ENCODE measurements around the gene DES. TPM values are rescaled to one million over a fixed set of nuclear protein-coding genes. Genes with fewer than 3 reads are reported as not detected.

DES gene
- total RNA-seq, 1 donor from 2014 or later: 3,588 TPM

DNA sequence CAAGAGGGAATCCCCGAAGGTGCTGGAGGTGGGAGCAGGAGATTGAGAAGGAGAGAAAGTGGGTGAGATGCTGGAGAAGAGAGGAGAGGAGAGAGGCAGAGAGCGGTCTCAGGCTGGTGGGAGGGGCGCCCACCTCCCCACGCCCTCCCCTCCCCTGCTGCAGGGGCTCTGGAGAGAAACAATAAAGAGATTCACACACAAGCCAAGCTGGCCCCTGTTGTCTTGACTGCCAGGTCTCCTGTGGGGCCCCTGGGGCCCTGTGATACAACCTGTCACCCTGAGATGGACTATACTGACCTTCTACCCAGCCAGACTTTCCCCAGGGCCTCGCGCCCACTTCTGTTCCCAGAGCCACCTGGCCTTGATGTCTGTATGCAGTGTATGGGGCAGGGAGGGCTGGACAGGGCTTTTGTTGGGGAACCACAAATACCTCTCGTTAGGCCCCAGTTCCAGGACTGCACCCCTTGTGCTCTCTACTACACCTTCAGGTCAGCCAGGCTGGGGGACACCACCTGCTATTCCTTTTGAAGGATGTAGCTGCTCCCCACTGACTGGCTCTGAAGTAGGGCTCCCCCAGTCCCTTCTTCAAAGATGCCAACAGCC lies 8.5 kb downstream of the DES start:
- peak overlapping the region; percentile 49 for H3K27ac ChIP-seq (ENCODE audit: low read depth, low read length)
- peak overlapping the region in 1 of 3 donors; percentile 16 for H3K9ac ChIP-seq (ENCODE audit: low read depth in 1 of 3, low read length in 3 of 3)
- H3K4me1 ChIP-seq (ENCODE audit: control insufficient read depth in 3 of 3, insufficient read depth in 3 of 3, low read length in 3 of 3): peaks cover 27 to 58% (median 45%) of the 10 kb centered on the region in 3 donors
- H3K4me3 ChIP-seq (ENCODE audit: low read length in 3 of 3): no peak overlapping the region
- H3K27me3 ChIP-seq (ENCODE audit: control insufficient read depth in 3 of 3, insufficient read depth in 3 of 3, low read length in 3 of 3): no peaks in the 10 kb centered on the region
- H3K9me3 ChIP-seq (ENCODE audit: control insufficient read depth in 3 of 3, low read length in 3 of 3): no peaks in the 10 kb centered on the region
- H3K36me3 ChIP-seq (ENCODE audit: control insufficient read depth in 3 of 3, insufficient read depth in 3 of 3, low read length in 3 of 3): peaks cover 38 to 42% (median 38%) of the 10 kb centered on the region in 3 donors

DNA sequence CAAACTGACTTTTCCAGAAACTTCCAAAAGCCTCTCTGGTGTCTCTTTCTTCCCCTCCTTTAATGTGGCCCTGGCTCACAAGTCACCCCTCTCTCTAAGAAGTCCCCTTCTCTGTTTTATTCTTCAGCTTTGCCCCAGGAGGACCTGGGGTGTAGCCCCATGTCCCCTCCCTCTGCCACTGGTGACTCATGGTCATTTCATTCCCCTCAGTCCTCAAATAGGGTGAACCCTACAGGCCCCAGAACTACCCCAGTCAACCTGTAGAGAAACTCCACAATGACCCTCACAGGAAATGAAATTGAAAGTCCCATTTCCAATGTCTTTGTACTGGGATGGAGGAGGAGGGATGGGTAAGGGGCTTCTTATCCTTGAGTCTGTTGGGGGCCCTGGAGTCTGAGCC lies 10.3 kb downstream of the DES start:
- Histone ChIP-seq H3K4me3 (ENCODE audit: low read length in 3 of 3) (no peak overlapping the region), H3K4me1 (ENCODE audit: control insufficient read depth in 3 of 3, insufficient read depth in 3 of 3, low read length in 3 of 3) (peaks cover 21 to 48% (median 30%) of the 10 kb centered on the region in 3 donors), H3K36me3 (ENCODE audit: control insufficient read depth in 3 of 3, insufficient read depth in 3 of 3, low read length in 3 of 3) (peaks cover 29 to 31% (median 29%) of the 10 kb centered on the region in 3 donors), H3K9ac (ENCODE audit: low read depth in 1 of 3, low read length in 3 of 3) (no peak overlapping the region), H3K27me3 (ENCODE audit: control insufficient read depth in 3 of 3, insufficient read depth in 3 of 3, low read length in 3 of 3) (no peaks in the 10 kb centered on the region), H3K27ac (ENCODE audit: low read depth, low read length) (peak overlapping the region; percentile 81), H3K9me3 (ENCODE audit: control insufficient read depth in 3 of 3, low read length in 3 of 3) (no peaks in the 10 kb centered on the region)

GRCh38 chr2:219429958-219430606 lies 11.9 kb downstream of the DES start:
- Histone ChIP-seq H3K27ac (ENCODE audit: low read depth, low read length) (peak overlapping the region; percentile 82), H3K4me3 (ENCODE audit: low read length in 3 of 3) (no peak overlapping the region), H3K4me1 (ENCODE audit: control insufficient read depth in 3 of 3, insufficient read depth in 3 of 3, low read length in 3 of 3) (peaks cover 26 to 44% (median 27%) of the 10 kb centered on the region in 3 donors), H3K9me3 (ENCODE audit: control insufficient read depth in 3 of 3, low read length in 3 of 3) (no peaks in the 10 kb centered on the region), H3K27me3 (ENCODE audit: control insufficient read depth in 3 of 3, insufficient read depth in 3 of 3, low read length in 3 of 3) (peaks cover 0 to 6% (median 0%) of the 10 kb centered on the region in 3 donors), H3K36me3 (ENCODE audit: control insufficient read depth in 3 of 3, insufficient read depth in 3 of 3, low read length in 3 of 3) (peaks cover 14 to 20% (median 17%) of the 10 kb centered on the region in 3 donors), H3K9ac (ENCODE audit: low read depth in 1 of 3, low read length in 3 of 3) (peak overlapping the region in 1 of 3 donors; percentile 42)

- no peak overlapping the region for H3K4me3 ChIP-seq (ENCODE audit: low read length in 3 of 3)
- H3K36me3 ChIP-seq (ENCODE audit: control insufficient read depth in 3 of 3, insufficient read depth in 3 of 3, low read length in 3 of 3): peaks cover 5 to 11% (median 11%) of the 10 kb centered on the region in 3 donors
- H3K27me3 ChIP-seq (ENCODE audit: control insufficient read depth in 3 of 3, insufficient read depth in 3 of 3, low read length in 3 of 3): peaks cover 0 to 10% (median 6%) of the 10 kb centered on the region in 3 donors
- peaks cover 24 to 44% (median 25%) of the 10 kb centered on the region in 3 donors for H3K4me1 ChIP-seq (ENCODE audit: control insufficient read depth in 3 of 3, insufficient read depth in 3 of 3, low read length in 3 of 3)
- H3K27ac ChIP-seq (ENCODE audit: low read depth, low read length): peak overlapping the region; percentile 82
- H3K9ac ChIP-seq (ENCODE audit: low read depth in 1 of 3, low read length in 3 of 3): peak overlapping the region in 1 of 3 donors; percentile 70
- no peaks in the 10 kb centered on the region for H3K9me3 ChIP-seq (ENCODE audit: control insufficient read depth in 3 of 3, low read length in 3 of 3)
Measured at GRCh38 chr2:219430633-219431615, 12.7 kb downstream of the DES start.

GRCh38 chr2:219433666-219434467 lies 15.7 kb downstream of the DES start:
- Histone ChIP-seq H3K36me3 (ENCODE audit: control insufficient read depth in 3 of 3, insufficient read depth in 3 of 3, low read length in 3 of 3) (peaks cover 0 to 5% (median 5%) of the 10 kb centered on the region in 3 donors), H3K9ac (ENCODE audit: low read depth in 1 of 3, low read length in 3 of 3) (peak overlapping the region; percentile 76 to 94 (median 92)), H3K27ac (ENCODE audit: low read depth, low read length) (peak overlapping the region; percentile 96), H3K4me1 (ENCODE audit: control insufficient read depth in 3 of 3, insufficient read depth in 3 of 3, low read length in 3 of 3) (peaks cover 52 to 69% (median 55%) of the 10 kb centered on the region in 3 donors), H3K27me3 (ENCODE audit: control insufficient read depth in 3 of 3, insufficient read depth in 3 of 3, low read length in 3 of 3) (peaks cover 0 to 10% (median 8%) of the 10 kb centered on the region in 3 donors), H3K4me3 (ENCODE audit: low read length in 3 of 3) (peak overlapping the region; percentile 59 to 84 (median 73)), H3K9me3 (ENCODE audit: control insufficient read depth in 3 of 3, low read length in 3 of 3) (no peaks in the 10 kb centered on the region)

GRCh38 chr2:219434468-219434717 lies 16.2 kb downstream of the DES start:
- H3K9ac ChIP-seq (ENCODE audit: low read depth in 1 of 3, low read length in 3 of 3): peak overlapping the region; percentile 76 to 94 (median 92)
- peaks cover 57 to 75% (median 60%) of the 10 kb centered on the region in 3 donors for H3K4me1 ChIP-seq (ENCODE audit: control insufficient read depth in 3 of 3, insufficient read depth in 3 of 3, low read length in 3 of 3)
- H3K36me3 ChIP-seq (ENCODE audit: control insufficient read depth in 3 of 3, insufficient read depth in 3 of 3, low read length in 3 of 3): peaks cover 0 to 5% (median 5%) of the 10 kb centered on the region in 3 donors
- H3K4me3 ChIP-seq (ENCODE audit: low read length in 3 of 3): peak overlapping the region; percentile 59 to 84 (median 73)
- peak overlapping the region; percentile 96 for H3K27ac ChIP-seq (ENCODE audit: low read depth, low read length)
- no peaks in the 10 kb centered on the region for H3K9me3 ChIP-seq (ENCODE audit: control insufficient read depth in 3 of 3, low read length in 3 of 3)
- peaks cover 0 to 10% (median 8%) of the 10 kb centered on the region in 3 donors for H3K27me3 ChIP-seq (ENCODE audit: control insufficient read depth in 3 of 3, insufficient read depth in 3 of 3, low read length in 3 of 3)

GRCh38 chr2:219434718-219435525 lies 16.7 kb downstream of the DES start, which contains the start of gene SPEG:
Gene SPEG (plus strand): TSS chr2:219434843. CDS start chr2:219434978, 135 bp downstream.
- H3K9me3 ChIP-seq (ENCODE audit: control insufficient read depth in 3 of 3, low read length in 3 of 3): no peaks in the 10 kb centered on the region
- H3K27me3 ChIP-seq (ENCODE audit: control insufficient read depth in 3 of 3, insufficient read depth in 3 of 3, low read length in 3 of 3): peaks cover 0 to 10% (median 8%) of the 10 kb centered on the region in 3 donors
- H3K27ac ChIP-seq (ENCODE audit: low read depth, low read length): peak within 1 kb of the TSS; percentile 96
- peaks cover 0 to 5% (median 5%) of the 10 kb centered on the region in 3 donors for H3K36me3 ChIP-seq (ENCODE audit: control insufficient read depth in 3 of 3, insufficient read depth in 3 of 3, low read length in 3 of 3)
- H3K4me1 ChIP-seq (ENCODE audit: control insufficient read depth in 3 of 3, insufficient read depth in 3 of 3, low read length in 3 of 3): peaks cover 62 to 79% (median 63%) of the 10 kb centered on the region in 3 donors
- H3K9ac ChIP-seq (ENCODE audit: low read depth in 1 of 3, low read length in 3 of 3): peak within 1 kb of the TSS; percentile 92 to 94 (median 94)
- peak within 1 kb of the TSS; percentile 81 to 86 (median 84) for H3K4me3 ChIP-seq (ENCODE audit: low read length in 3 of 3)

DNA sequence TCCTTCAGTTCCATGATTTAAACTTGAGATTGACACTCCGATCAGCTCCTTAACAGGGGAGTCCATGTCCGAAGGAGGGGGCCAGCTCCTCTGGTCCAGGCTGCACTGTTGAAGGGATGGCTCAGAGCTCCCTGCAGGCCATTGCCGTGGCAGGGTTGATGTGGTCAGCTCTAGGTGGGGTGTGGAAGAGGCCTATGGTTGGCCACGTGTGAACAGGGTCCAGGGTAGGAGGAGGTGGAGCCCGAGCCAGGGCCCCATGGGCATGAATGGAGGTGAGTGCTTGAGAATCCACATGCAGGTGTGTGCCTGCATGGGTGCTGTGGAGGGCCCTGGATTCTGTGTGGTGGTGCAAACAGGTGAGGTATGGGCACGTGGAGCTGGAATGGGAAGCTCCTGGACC lies 17.5 kb downstream of the DES start:
- H3K36me3 ChIP-seq (ENCODE audit: control insufficient read depth in 3 of 3, insufficient read depth in 3 of 3, low read length in 3 of 3): peaks cover 0 to 5% (median 5%) of the 10 kb centered on the region in 3 donors
- H3K4me3 ChIP-seq (ENCODE audit: low read length in 3 of 3): peak overlapping the region; percentile 81 to 86 (median 84)
- H3K4me1 ChIP-seq (ENCODE audit: control insufficient read depth in 3 of 3, insufficient read depth in 3 of 3, low read length in 3 of 3): peaks cover 62 to 78% (median 63%) of the 10 kb centered on the region in 3 donors
- no peaks in the 10 kb centered on the region for H3K9me3 ChIP-seq (ENCODE audit: control insufficient read depth in 3 of 3, low read length in 3 of 3)
- H3K27me3 ChIP-seq (ENCODE audit: control insufficient read depth in 3 of 3, insufficient read depth in 3 of 3, low read length in 3 of 3): peaks cover 0 to 10% (median 8%) of the 10 kb centered on the region in 3 donors
- peak overlapping the region; percentile 96 for H3K27ac ChIP-seq (ENCODE audit: low read depth, low read length)
- H3K9ac ChIP-seq (ENCODE audit: low read depth in 1 of 3, low read length in 3 of 3): peak overlapping the region; percentile 92 to 94 (median 94)
